HUDEP-2 (cell line): ENCODE measurements around the gene CD300C.
"Not testable (repeated sequence)": the region's sequence is repeated elsewhere in the genome, so short reads cannot be mapped to it uniquely, and the experiment has no call there.

ENCODE experiments used
- DNase-seq, 76 experiments: peaks; one replicate each; lab custom pipeline; 2025; ENCODE audit not compliant: unreplicated experiment in 76 of 76; lab: John Stamatoyannopoulos, UW

The CD300C gene

GRCh38 chr17:74539281-74539820 lies 6.6 kb downstream of the CD300C start:
- DNase-seq = no peak

DNA sequence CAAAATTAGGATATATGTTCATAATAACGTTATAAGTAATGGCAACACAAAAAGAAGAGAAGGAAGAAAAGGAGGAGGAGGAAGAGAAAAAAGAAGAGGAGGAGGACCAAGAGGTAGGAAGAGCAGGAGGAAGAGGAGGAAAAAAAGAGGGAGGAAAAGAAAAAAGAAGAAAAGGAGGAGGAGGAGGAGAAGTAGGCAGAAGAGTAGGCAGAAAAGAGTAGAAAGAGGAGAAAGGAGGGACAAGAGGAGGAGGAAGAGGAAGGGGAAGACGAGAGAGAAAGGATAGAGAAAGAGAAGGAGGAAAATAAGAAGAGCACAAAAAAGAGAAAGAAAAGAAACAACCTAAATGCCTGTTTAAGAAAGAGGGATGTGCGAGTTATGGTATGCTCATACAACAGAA lies 9.0 kb downstream of the CD300C start:
- DNase-seq = no peak

DNA sequence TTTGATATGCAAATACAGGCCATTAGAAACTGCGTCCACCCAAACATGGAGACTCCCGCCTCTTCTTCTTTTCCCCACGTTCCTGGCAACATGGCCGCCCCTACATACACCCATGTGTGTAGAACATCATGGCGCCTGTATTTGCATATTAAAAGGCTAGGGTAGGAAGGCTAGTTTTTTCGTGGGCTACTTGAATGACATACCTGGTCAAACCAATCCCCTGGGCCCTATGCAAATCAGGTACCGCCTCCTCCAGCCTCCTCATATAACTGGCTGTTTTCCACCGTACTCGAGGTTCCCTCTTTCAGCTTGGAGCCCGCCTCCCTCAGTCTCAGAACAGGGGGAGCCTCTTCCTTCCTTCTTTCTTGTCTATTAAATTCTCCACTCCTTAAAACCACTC lies 13.8 kb downstream of the CD300C start:
- DNase-seq = peak in 1 of 76 experiments; percentile 11

GRCh38 chr17:74531231-74531761 lies 14.6 kb downstream of the CD300C start, which contains the start of gene CD300LB:
Gene CD300LB (minus strand): TSS chr17:74531475. CDS start chr17:74531350, 125 bp downstream.
- no peak for DNase-seq

GRCh38 chr17:74530831-74531150 lies 15.1 kb downstream of the CD300C start:
- no peak for DNase-seq

DNA sequence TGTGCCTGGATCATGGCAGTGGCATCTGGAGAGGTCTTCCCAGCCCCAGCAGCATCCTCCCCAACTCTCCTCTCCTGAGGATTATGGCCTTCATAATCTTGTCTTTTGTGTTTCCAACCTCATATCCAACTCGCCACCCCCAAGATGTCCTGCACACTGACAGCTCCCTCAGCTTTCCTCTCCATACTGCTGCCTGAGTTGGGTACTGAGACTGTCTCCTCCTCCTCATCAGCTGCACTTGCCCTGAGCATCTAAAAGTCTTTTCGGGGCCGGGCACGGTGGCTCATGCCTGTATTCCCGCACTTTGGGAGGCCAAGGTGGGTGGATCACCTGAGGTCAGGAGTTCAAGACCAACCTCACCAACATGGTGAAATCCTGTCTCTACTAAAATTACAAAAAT lies 16.7 kb downstream of the CD300C start:
- no peak for DNase-seq

- DNase-seq = no peak
Observed at GRCh38 chr17:74528491-74529199, 17.3 kb downstream of the CD300C start.

GRCh38 chr17:74527756-74528155 lies 18.2 kb downstream of the CD300C start:
- no peak for DNase-seq

GRCh38 chr17:74527081-74527480 lies 18.8 kb downstream of the CD300C start:
- DNase-seq = no peak

DNA sequence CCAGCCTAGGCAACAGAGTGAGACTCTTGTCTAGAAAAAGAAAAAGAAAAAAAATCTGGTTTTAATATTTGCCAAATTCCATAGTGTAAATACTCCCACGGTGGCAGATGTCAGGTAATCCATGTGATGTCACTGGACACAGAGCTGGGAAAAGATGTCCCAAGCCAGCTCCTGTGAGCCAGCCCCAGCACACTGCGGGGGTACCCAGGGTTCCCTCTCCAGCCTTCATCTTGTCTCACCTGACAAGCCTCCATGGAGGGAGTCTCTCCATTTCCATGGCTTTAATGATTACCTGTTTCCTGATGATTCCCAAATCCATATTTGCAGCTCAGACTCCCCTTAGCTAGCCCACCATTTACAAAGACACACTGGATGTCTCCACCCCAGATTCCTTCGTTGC lies 19.2 kb downstream of the CD300C start:
- no peak for DNase-seq

- DNase-seq = no peak
Observed at GRCh38 chr17:74525781-74526288, 20.1 kb downstream of the CD300C start.

DNA sequence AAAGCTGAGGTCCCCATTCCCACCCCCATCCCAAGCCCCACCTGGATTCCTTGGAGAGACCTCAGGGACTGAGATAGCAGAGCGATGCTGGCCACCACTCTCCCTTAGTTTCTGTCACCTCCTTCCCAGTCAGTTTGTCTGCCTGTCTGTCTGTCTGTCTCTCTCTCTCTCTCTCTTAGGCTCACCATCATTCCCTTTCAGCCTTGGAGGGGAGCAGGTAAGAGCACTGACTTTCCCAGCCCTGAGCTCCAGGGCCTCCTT lies 20.5 kb downstream of the CD300C start:
- no peak for DNase-seq

- DNase-seq = no peak
Observed at GRCh38 chr17:74524653-74525464, 21.1 kb downstream of the CD300C start.

DNA sequence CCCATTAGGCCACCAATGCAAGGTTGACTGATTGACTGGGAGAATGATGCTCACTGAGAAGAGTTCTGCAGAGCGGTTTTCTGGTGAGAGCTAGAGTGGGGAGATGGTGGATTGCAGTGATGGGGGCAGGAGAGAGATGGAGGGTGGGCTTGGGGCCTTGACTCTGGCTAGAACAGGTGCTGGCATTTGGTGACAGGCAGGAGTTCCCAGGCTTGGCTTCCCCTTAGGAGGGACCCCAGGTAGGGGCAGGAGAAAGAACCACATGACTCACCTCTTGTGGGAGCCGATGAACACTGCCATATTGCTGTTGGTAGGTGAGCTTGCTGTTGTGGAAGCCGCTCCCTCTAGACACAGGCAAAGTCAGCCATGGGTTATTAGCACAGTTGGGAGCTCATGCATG lies 22.6 kb downstream of the CD300C start:
- no peak for DNase-seq

- DNase-seq = no peak
Observed at GRCh38 chr17:74522381-74523105, 23.4 kb downstream of the CD300C start.

- DNase-seq = no peak
Observed at GRCh38 chr17:74521701-74522201, 24.2 kb downstream of the CD300C start.

- DNase-seq = no peak
Observed at GRCh38 chr17:74520790-74521480, 25.0 kb downstream of the CD300C start.

DNA sequence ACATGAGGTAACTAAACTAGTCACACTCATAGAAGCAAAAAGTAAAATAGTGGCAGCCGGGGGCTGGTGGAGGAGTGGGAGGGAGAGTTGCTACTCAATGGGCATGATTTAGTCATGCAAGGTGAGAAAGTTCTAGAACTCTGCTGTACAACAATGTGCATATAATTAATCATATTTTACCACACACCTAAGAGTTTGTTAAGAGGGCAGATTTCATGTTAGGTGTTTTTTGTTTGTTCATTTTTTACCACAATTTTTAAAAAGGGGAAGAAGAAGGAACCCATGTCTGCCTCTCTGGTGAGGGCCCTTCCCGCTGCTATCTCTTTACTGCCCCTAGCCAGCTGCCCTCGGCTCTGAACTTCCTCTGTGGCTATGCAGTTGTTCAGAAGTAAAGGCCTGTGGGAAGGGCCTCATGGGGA lies 25.9 kb downstream of the CD300C start:
- no peak for DNase-seq

DNA sequence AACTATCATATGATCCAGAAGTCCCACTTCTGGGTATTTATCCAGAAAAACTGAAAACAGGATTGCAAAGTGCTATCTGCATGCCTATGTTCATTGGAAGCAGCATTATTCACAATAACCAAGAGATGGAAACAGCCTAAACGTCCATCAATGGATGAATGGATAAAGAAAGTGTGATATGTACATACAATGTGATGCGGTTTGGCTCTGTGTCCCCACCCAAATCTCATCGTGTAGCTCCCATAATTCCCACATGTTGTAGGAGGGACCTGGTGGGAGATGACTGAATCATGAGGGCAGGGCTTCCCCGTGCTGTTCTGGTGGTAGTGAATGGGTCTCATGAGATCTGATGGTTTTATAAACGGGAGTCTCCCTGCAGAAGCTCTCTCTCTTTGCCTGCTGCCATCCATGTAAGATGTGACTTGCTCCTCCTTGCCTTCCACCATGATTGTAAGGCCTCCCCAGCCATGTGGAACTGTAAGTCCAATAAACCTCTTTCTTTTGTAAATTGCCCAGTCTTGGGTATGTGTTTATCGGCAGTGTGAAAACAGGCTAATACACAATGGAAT lies 27.4 kb downstream of the CD300C start:
- DNase-seq = not testable (repeated sequence)
